Measurements from ENCODE around the gene AREL1.
"Not testable (repeated sequence)": the region's sequence is repeated elsewhere in the genome, so short reads cannot be mapped to it uniquely, and the experiment has no call there.

Gene AREL1

GRCh38 chr14:74712499-74713394 is at the start of gene AREL1, which contains the start of gene FCF1:
Gene AREL1, minus strand, starts transcription at chr14:74713080. Its CDS starts 27,465 bp downstream, at chr14:74685615.
Gene FCF1, plus strand, starts transcription at chr14:74713144. Its CDS starts 54 bp downstream, at chr14:74713198.
- DNase-seq: peak; percentile 93 to 97 (median 95)

- DNase-seq: not testable (repeated sequence)
These were observed 45.6 kb upstream of the AREL1 start for GRCh38 chr14:74758505-74758904.

GRCh38 chr14:74756326-74756725 is 43.4 kb upstream of the AREL1 start:
- no peak for DNase-seq

- DNase-seq: no peak
These were observed 42.0 kb upstream of the AREL1 start for GRCh38 chr14:74754899-74755298.

GRCh38 chr14:74754157-74754556 is 41.3 kb upstream of the AREL1 start:
- DNase-seq: no peak

- no peak for DNase-seq
These were observed 34.4 kb upstream of the AREL1 start for GRCh38 chr14:74747237-74747636.

- DNase-seq: no peak
These were observed 26.6 kb upstream of the AREL1 start for GRCh38 chr14:74739293-74740030.

- peak; percentile 16 to 59 (median 26) for DNase-seq
These were observed 25.0 kb upstream of the AREL1 start for GRCh38 chr14:74737753-74738325.

- DNase-seq: no peak
These were observed 22.2 kb upstream of the AREL1 start for GRCh38 chr14:74735125-74735524.

- DNase-seq: no peak
These were observed 20.3 kb upstream of the AREL1 start for GRCh38 chr14:74733221-74733620.

GRCh38 chr14:74732387-74732786 is 19.5 kb upstream of the AREL1 start:
- no peak for DNase-seq

- no peak for DNase-seq
These were observed 10.3 kb upstream of the AREL1 start for GRCh38 chr14:74723134-74723533.

GRCh38 chr14:74720526-74720925 is 7.6 kb upstream of the AREL1 start:
- no peak for DNase-seq

GRCh38 chr14:74713395-74713735 is 485 bp upstream of the AREL1 start:
- DNase-seq: no peak

GRCh38 chr14:74711651-74712050 is 1.2 kb downstream of the AREL1 start:
- no peak for DNase-seq

- DNase-seq: no peak
These were observed 2.4 kb downstream of the AREL1 start for GRCh38 chr14:74710480-74710879.

- DNase-seq: peak in 1 of 3 donors; percentile 14
These were observed 7.0 kb downstream of the AREL1 start for GRCh38 chr14:74705613-74706500.

GRCh38 chr14:74704656-74705055 is 8.2 kb downstream of the AREL1 start:
- DNase-seq: no peak

- DNase-seq: peak in 2 of 3 donors; percentile 5 to 25
These were observed 9.8 kb downstream of the AREL1 start for GRCh38 chr14:74703043-74703442.

- no peak for DNase-seq
These were observed 10.6 kb downstream of the AREL1 start for GRCh38 chr14:74702293-74702692.

GRCh38 chr14:74698465-74698864 is 14.4 kb downstream of the AREL1 start:
- DNase-seq: peak; percentile 63 to 77 (median 74)

- DNase-seq: no peak
These were observed 14.9 kb downstream of the AREL1 start for GRCh38 chr14:74697976-74698375.

Data from suppressor macrophage treated with lipopolysaccharide for 1 hour (primary cell).